ENCODE results near the gene ZNF628. TPM values are rescaled to one million over a fixed set of nuclear protein-coding genes. Genes with fewer than 3 reads are reported as not detected.
A peak's percentile ranks its signal among the peaks of the same experiment; 100 is the strongest.
"Not testable (repeated sequence)": the region's sequence is repeated elsewhere in the genome, so short reads cannot be mapped to it uniquely, and the experiment has no call there.

Gene ZNF628
- total RNA-seq, 1 donor from 2014 or later, result 19.0 TPM

GRCh38 chr19:55492362-55492944, 16.0 kb downstream of the ZNF628 start:
- H3K4me1 Mint-ChIP-seq, result peaks cover 14% of the 10 kb centered on the region
- DNase-seq (ENCODE audit: low spot score in 2 of 2, unreplicated experiment in 2 of 2), result no peak
- no peaks in the 10 kb centered on the region for H3K27me3 Mint-ChIP-seq (ENCODE audit: low read depth)
- H3K9me3 Mint-ChIP-seq, result no peaks in the 10 kb centered on the region
- peak overlapping the region; percentile 44 for H3K27ac Mint-ChIP-seq
- no peak for TF ChIP-seq CTCF (IDR thresholded peaks at IDR 0.05; ENCODE audit: unreplicated experiment)
- no peak overlapping the region for H3K4me3 Mint-ChIP-seq
- no peaks in the 10 kb centered on the region for H3K36me3 Mint-ChIP-seq

- Mint-ChIP-seq H3K4me1 (peaks cover 13% of the 10 kb centered on the region), H3K9me3 (no peaks in the 10 kb centered on the region), H3K27me3 (ENCODE audit: low read depth) (no peaks in the 10 kb centered on the region), H3K27ac (no peak overlapping the region), H3K36me3 (no peaks in the 10 kb centered on the region), H3K4me3 (no peak overlapping the region)
- TF ChIP-seq CTCF (IDR thresholded peaks at IDR 0.05; ENCODE audit: unreplicated experiment), result no peak
- DNase-seq (ENCODE audit: low spot score in 2 of 2, unreplicated experiment in 2 of 2), result no peak
These were observed 16.7 kb downstream of the ZNF628 start for GRCh38 chr19:55493052-55493644.

DNA sequence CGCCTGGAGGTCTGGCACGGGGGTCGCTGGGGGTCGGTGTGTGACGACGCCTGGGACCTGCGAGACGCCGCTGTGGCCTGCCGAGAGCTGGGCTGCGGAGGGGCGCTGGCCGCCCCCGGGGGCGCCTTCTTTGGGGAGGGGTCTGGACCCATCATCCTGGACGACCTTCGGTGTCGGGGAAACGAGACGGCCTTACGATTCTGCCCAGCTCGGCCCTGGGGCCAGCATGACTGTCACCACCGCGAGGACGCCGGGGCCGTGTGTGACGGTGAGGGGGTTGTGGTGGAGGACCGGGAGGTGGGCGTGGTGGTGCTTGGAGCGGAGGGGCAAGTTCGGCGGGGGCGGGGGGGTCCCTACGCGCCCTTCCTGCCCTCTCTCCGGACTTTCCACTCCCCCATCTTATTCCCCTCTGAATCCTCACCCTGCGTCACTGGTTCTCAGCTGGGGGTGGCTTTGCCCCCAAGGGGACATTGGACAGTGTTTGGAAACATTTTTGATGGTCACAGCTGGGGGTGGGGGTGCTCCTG, 17.3 kb downstream of the ZNF628 start:
- TF ChIP-seq CTCF (IDR thresholded peaks at IDR 0.05; ENCODE audit: unreplicated experiment), result no peak
- no peak for DNase-seq (ENCODE audit: low spot score in 2 of 2, unreplicated experiment in 2 of 2)
- no peak overlapping the region for H3K27ac Mint-ChIP-seq
- H3K36me3 Mint-ChIP-seq, result no peaks in the 10 kb centered on the region
- H3K4me3 Mint-ChIP-seq, result no peak overlapping the region
- peaks cover 14% of the 10 kb centered on the region for H3K4me1 Mint-ChIP-seq
- H3K27me3 Mint-ChIP-seq (ENCODE audit: low read depth), result no peaks in the 10 kb centered on the region
- H3K9me3 Mint-ChIP-seq, result no peaks in the 10 kb centered on the region

- no peaks in the 10 kb centered on the region for H3K9me3 Mint-ChIP-seq
- no peak overlapping the region for H3K27ac Mint-ChIP-seq
- no peak overlapping the region for H3K4me3 Mint-ChIP-seq
- TF ChIP-seq CTCF (IDR thresholded peaks at IDR 0.05; ENCODE audit: unreplicated experiment), result no peak
- DNase-seq (ENCODE audit: low spot score in 2 of 2, unreplicated experiment in 2 of 2), result no peak
- peaks cover 20% of the 10 kb centered on the region for H3K4me1 Mint-ChIP-seq
- H3K36me3 Mint-ChIP-seq, result no peaks in the 10 kb centered on the region
- H3K27me3 Mint-ChIP-seq (ENCODE audit: low read depth), result no peaks in the 10 kb centered on the region
These were observed 17.9 kb downstream of the ZNF628 start for GRCh38 chr19:55494172-55494761.

GRCh38 chr19:55495646-55496349, 19.4 kb downstream of the ZNF628 start:
- H3K9me3 Mint-ChIP-seq, result no peaks in the 10 kb centered on the region

DNA sequence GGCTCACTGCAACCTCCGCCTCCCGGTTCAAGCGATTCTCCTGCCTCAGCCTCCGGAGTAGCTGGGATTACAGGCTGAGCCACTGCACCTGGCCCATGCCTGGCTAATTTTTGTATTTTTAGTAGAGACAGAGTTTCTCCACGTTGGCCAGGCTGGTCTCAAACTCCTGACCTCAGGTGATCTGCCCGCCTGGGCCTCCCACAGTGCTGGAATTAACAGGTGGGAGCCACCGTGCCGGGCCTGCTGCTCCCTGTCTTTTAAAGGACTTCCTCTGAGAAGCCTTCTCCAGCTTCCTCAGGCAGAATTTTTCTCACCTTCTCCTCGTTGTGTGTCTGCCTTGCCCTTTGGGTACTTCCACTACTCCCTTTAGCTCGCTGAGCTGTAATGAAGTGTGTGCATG, 20.4 kb downstream of the ZNF628 start:
- not testable (repeated sequence) for H3K27ac Mint-ChIP-seq; H3K27me3 Mint-ChIP-seq (ENCODE audit: low read depth); H3K9me3 Mint-ChIP-seq; H3K4me3 Mint-ChIP-seq; DNase-seq (ENCODE audit: low spot score in 2 of 2, unreplicated experiment in 2 of 2); H3K36me3 Mint-ChIP-seq
- H3K4me1 Mint-ChIP-seq, result peaks cover 20% of the 10 kb centered on the region

More at GRCh38 chr19:55495646-55496349, 19.4 kb downstream of the ZNF628 start:
- H3K36me3 Mint-ChIP-seq, result no peaks in the 10 kb centered on the region
- no peak for TF ChIP-seq CTCF (IDR thresholded peaks at IDR 0.05; ENCODE audit: unreplicated experiment)
- peaks cover 20% of the 10 kb centered on the region for H3K4me1 Mint-ChIP-seq
- no peaks in the 10 kb centered on the region for H3K27me3 Mint-ChIP-seq (ENCODE audit: low read depth)
- no peak overlapping the region for H3K4me3 Mint-ChIP-seq
- no peak overlapping the region for H3K27ac Mint-ChIP-seq
- no peak for DNase-seq (ENCODE audit: low spot score in 2 of 2, unreplicated experiment in 2 of 2)
